Activated T-helper 9 cell treated with anti-CD3 and anti-CD28 coated beads, Interleukin-2, amount 50 U/mL, for 16 hours (primary cell): ENCODE data around the gene RNF121.

Source experiments
- DNase-seq: peaks from one replicate; pipeline ENCODE4 v3.0.0-alpha.2; 2020; ENCODE audit warnings: low read depth

Gene RNF121

GRCh38 chr11:72039031-72039855 is 110.4 kb downstream of the RNF121 start:
- DNase-seq: no peak

GRCh38 chr11:72039856-72040401 is 111.1 kb downstream of the RNF121 start:
- DNase-seq: no peak

GRCh38 chr11:72040491-72041363 is 111.9 kb downstream of the RNF121 start:
- DNase-seq: peak; percentile 62

- DNase-seq: peak; percentile 17
Measured at GRCh38 chr11:72041364-72042063, 112.7 kb downstream of the RNF121 start.

- no peak for DNase-seq
Measured at GRCh38 chr11:72042064-72042745, 113.4 kb downstream of the RNF121 start.

- no peak for DNase-seq
Measured at GRCh38 chr11:72045849-72046248, 117.0 kb downstream of the RNF121 start.
